ENCODE measurements around the gene RSPO3. TPM values are rescaled to one million over a fixed set of nuclear protein-coding genes. Genes with fewer than 3 reads are reported as not detected.

RSPO3 gene
- total RNA-seq, 4 donors from 2014 or later = 1.9 to 10.7 (median 4.0) TPM

- H3K4me1 ChIP-seq = no peaks in the 10 kb centered on the region
- no peak overlapping the region for H3K4me3 ChIP-seq
- no peaks in the 10 kb centered on the region for H3K36me3 ChIP-seq
- H3K27ac ChIP-seq = no peak overlapping the region
- no peaks in the 10 kb centered on the region for H3K27me3 ChIP-seq
- TF ChIP-seq CTCF (IDR thresholded peaks at IDR 0.05) = no peak
- TF ChIP-seq POLR2A (IDR thresholded peaks at IDR 0.05) = no peak
- DNase-seq = no peak
- no peaks in the 10 kb centered on the region for H3K9me3 ChIP-seq
These were observed 81.6 kb downstream of the RSPO3 start for GRCh38 chr6:127200114-127200513.

- Histone ChIP-seq H3K4me1 (no peaks in the 10 kb centered on the region), H3K36me3 (no peaks in the 10 kb centered on the region), H3K9me3 (no peaks in the 10 kb centered on the region), H3K4me3 (no peak overlapping the region), H3K27me3 (no peaks in the 10 kb centered on the region), H3K27ac (no peak overlapping the region)
- TF ChIP-seq POLR2A (IDR thresholded peaks at IDR 0.05) (no peak), CTCF (IDR thresholded peaks at IDR 0.05) (no peak)
- DNase-seq = no peak
These were observed 82.8 kb downstream of the RSPO3 start for GRCh38 chr6:127201321-127201720.

GRCh38 chr6:127202676-127203075, 84.2 kb downstream of the RSPO3 start:
- Histone ChIP-seq H3K27ac (no peak overlapping the region), H3K4me1 (no peaks in the 10 kb centered on the region), H3K4me3 (no peak overlapping the region), H3K9me3 (no peaks in the 10 kb centered on the region), H3K27me3 (no peaks in the 10 kb centered on the region), H3K36me3 (no peaks in the 10 kb centered on the region)
- no peak for DNase-seq
- TF ChIP-seq CTCF (IDR thresholded peaks at IDR 0.05) (no peak), POLR2A (IDR thresholded peaks at IDR 0.05) (no peak)

GRCh38 chr6:127204281-127204680, 85.8 kb downstream of the RSPO3 start:
- H3K9me3 ChIP-seq = no peaks in the 10 kb centered on the region
- TF ChIP-seq POLR2A (IDR thresholded peaks at IDR 0.05) (no peak), CTCF (IDR thresholded peaks at IDR 0.05) (no peak)
- H3K4me3 ChIP-seq = no peak overlapping the region
- no peak overlapping the region for H3K27ac ChIP-seq
- DNase-seq = no peak
- H3K36me3 ChIP-seq = no peaks in the 10 kb centered on the region
- H3K4me1 ChIP-seq = no peaks in the 10 kb centered on the region
- no peaks in the 10 kb centered on the region for H3K27me3 ChIP-seq

GRCh38 chr6:127205036-127205435, 86.6 kb downstream of the RSPO3 start:
- no peak for DNase-seq
- no peak for TF ChIP-seq CTCF (IDR thresholded peaks at IDR 0.05)
- no peak for TF ChIP-seq POLR2A (IDR thresholded peaks at IDR 0.05)
- Histone ChIP-seq H3K4me3 (no peak overlapping the region), H3K27me3 (no peaks in the 10 kb centered on the region), H3K36me3 (no peaks in the 10 kb centered on the region), H3K9me3 (no peaks in the 10 kb centered on the region), H3K27ac (no peak overlapping the region), H3K4me1 (no peaks in the 10 kb centered on the region)

- no peaks in the 10 kb centered on the region for H3K4me1 ChIP-seq
- no peak for TF ChIP-seq POLR2A (IDR thresholded peaks at IDR 0.05)
- TF ChIP-seq CTCF (IDR thresholded peaks at IDR 0.05) = no peak
- no peaks in the 10 kb centered on the region for H3K9me3 ChIP-seq
- no peak overlapping the region for H3K27ac ChIP-seq
- no peaks in the 10 kb centered on the region for H3K27me3 ChIP-seq
- H3K36me3 ChIP-seq = no peaks in the 10 kb centered on the region
- DNase-seq = no peak
- H3K4me3 ChIP-seq = no peak overlapping the region
These were observed 88.1 kb downstream of the RSPO3 start for GRCh38 chr6:127206531-127207095.

Measured in Peyer's patch (tissue), 4 donors.